GM19395 (cell line): ENCODE results near the gene RBFOX2.
"Not testable (repeated sequence)": the region's sequence is repeated elsewhere in the genome, so short reads cannot be mapped to it uniquely, and the experiment has no call there.

Experiments
- ATAC-seq: cut with Tn5 transposase; IDR thresholded peaks from one replicate; pipeline ENCODE4 v1.9.1; 2021; ENCODE audit warnings: mild to moderate bottlenecking, moderate library complexity; ENCODE audit not compliant: unreplicated experiment

Gene RBFOX2

GRCh38 chr22:35838855-35839576 is 189.6 kb downstream of the RBFOX2 start:
- ATAC-seq: no peak

- no peak for ATAC-seq
These were observed 191.4 kb downstream of the RBFOX2 start for GRCh38 chr22:35837101-35837727.

DNA sequence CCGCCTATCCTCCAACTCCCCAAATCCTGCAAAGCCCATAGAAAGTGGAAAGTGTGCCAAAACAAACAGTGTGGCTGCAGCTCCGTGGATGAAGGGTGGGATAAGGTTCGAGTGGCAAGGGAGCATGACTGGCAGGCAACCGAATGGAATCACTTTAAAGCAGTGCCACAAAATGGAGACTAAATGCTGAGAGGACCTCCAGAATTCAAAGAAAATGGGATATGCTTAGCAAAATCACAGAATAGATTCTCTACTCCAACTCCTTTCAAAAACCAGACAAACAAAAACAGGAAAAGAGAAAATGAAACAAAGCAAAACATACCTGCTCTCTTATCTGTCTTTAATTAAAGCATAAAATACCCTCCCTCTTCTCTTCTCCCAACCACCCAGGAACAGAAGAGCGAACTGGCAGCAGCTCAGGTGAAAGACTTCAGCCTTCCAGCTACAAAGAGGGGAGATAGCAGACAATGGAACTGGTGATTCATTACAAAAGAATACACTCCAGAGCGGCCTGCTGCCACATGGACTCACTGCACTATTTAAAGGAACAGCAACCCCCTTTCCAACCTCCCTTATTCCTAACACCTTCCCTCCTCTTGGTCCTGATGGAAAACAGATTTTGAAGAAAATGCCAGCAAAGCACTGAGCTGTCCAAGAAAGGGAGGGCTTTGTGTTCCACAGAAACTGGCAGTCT is 192.5 kb downstream of the RBFOX2 start:
- no peak for ATAC-seq

DNA sequence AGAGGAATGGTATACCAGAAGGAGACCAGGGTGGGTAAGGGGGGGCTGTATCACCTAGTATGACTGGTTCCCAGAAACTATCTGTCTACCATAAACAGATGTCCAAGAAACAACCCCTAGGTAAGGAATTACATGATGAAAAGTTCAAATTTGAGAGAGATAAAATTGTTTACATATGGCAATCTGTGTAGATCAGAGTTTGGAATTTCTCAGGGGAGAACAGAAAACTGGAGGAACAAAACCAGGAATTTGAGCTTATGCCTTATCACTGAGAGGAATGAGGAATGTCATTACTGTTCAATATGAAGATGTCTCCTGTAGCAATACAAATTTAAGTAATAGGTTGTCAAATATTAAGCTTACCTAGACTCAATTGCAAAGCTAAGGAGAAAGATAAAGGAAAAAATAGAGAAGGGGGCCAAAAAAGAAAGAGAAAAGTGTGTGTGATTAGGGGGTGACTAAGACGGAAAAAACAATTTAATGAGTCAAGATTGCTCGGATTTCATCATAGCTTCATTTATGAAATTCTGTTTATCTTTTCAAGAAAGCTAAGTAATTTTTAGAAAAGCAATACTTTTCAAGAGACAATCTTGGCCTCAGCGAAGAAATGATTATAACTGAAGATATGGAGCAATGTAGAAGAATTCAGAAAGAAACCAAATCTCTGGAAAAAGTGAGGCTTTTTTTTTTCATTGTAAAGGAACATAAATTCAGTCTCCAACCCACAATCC is 193.2 kb downstream of the RBFOX2 start:
- ATAC-seq: no peak

DNA sequence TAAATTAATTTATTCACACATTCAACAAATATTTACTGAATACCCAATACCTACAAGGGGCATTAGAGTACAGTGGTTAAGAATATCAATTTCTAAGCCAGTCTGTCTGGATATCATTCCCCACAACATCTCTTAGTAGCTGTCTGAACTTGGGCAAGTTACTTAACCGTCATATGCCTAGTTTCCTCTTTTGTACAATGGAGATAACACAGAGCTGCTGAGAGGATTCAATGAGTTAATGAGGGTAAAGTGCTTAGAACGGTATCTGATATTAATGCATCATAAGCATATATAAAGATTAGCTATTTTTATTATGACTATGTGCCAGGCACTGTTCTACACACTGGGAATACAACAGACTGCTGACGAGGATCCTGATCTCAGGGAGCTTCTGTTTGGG is 194.6 kb downstream of the RBFOX2 start:
- no peak for ATAC-seq

DNA sequence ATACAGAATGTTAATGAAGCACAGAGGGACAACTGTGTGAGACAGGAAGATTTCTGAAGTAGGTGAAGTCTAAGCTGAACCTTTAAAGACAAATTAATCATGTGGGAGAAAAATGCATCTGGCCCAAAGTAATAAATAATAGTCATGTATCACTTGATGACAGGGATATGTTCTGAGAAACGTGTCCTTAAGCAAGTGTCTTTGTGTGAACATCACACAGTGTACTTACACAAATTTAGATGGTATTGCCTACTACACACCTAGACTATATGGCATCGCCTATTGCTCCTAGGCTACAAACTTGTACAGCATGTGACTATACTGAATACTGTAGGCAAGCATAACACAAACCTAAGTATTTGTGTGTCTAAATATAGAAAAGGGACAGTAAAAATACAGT is 198.3 kb downstream of the RBFOX2 start:
- ATAC-seq: no peak

DNA sequence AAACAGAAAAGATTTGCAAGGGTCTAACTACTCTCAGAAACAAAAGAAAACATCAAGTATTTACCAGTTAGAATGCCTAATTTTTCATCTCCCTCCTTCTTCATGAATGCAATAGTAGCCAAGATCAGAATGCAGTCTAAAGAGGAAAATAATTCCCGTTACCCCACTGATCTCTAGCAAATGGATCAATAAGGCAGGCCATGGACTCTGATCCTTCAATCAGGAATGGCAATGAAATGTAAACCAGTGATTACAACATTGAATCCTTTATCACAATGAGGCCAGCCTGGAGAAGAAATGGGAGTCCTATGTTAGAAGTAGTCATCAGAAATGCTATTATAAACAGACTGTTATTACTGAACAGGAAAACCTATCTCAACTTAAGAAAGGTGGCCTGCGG is 204.4 kb downstream of the RBFOX2 start:
- no peak for ATAC-seq

- ATAC-seq: no peak
These were observed 207.0 kb downstream of the RBFOX2 start for GRCh38 chr22:35821654-35822053.

GRCh38 chr22:35819421-35819820 is 209.2 kb downstream of the RBFOX2 start:
- ATAC-seq: no peak

GRCh38 chr22:35818897-35819296 is 209.7 kb downstream of the RBFOX2 start:
- ATAC-seq: no peak

- no peak for ATAC-seq
These were observed 216.0 kb downstream of the RBFOX2 start for GRCh38 chr22:35812600-35812999.

GRCh38 chr22:35811670-35812069 is 217.0 kb downstream of the RBFOX2 start:
- no peak for ATAC-seq

DNA sequence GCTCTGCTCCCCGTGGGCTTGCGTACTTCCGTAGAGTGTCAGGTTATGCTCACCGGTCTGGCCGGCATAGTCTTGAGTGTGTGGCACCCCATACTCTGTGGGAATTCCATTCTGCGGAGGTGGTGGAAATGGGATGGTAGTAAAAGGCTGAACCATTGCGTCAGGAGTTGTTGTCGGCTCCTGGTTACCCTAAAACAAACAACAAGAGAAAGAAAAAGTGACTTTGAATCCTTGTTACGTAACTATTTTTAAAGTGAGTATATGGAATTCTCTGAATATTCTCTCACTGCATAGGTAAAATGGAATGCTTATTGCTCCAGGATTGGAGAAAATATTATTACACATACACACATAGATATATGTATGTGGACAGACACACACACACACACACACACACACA is 218.8 kb downstream of the RBFOX2 start:
- no peak for ATAC-seq

GRCh38 chr22:35808377-35808776 is 220.2 kb downstream of the RBFOX2 start:
- no peak for ATAC-seq

GRCh38 chr22:35806668-35807067 is 222.0 kb downstream of the RBFOX2 start:
- ATAC-seq: not testable (repeated sequence)

DNA sequence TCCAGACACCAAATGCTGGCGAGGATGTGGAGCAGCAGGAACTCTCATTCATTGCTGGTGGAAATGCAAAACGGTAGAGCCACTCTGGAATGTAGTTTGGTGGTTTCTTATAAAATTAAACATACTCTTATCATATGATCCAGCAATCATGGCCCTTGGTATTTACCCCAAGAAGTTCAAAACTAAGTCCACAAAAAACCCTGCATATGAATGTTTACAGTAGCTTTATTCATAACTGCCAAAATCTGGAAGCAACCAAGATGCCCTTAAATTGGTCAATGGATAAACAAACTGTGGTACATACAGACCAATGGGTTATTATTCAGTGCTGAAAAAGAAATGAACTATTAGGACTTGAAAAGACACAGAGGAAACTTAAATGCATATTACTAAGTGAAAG is 223.2 kb downstream of the RBFOX2 start:
- no peak for ATAC-seq

DNA sequence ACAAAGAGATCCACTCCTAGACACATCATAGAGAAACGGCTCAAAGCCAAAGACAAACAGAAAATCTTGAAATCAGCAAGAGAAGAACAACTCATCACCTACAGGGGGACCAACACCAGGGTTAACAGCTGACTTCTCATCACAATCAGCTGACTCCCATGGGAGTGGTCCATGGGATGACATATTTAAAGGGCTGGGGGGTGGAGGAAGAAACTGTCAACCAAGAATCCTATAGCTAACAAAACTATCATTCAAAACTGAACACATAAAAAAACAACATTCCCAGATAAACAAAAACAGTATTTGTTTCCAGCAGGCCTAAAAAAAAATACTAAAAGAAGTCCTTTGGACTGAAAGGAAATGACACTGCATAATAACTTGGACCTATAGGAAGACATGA is 224.2 kb downstream of the RBFOX2 start:
- ATAC-seq: no peak

DNA sequence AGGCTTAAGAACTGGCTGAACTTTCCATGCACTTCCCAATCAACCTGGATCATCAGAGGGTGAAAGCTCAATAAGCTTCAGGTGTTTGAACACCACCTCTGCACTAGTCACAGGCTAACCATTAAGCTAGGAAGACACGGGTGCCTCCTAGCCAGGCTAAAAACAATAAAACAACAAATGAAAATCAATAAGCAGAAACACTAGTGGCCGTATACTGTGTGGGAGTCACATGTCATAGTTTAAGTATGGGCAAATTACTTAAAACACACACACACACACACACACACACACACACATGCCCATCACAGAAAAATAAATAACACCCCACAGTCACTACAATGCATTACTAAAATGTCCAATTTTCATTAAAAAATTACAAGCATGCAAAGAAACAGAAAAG is 225.7 kb downstream of the RBFOX2 start:
- ATAC-seq: no peak

GRCh38 chr22:35801301-35801700 is 227.3 kb downstream of the RBFOX2 start:
- not testable (repeated sequence) for ATAC-seq

DNA sequence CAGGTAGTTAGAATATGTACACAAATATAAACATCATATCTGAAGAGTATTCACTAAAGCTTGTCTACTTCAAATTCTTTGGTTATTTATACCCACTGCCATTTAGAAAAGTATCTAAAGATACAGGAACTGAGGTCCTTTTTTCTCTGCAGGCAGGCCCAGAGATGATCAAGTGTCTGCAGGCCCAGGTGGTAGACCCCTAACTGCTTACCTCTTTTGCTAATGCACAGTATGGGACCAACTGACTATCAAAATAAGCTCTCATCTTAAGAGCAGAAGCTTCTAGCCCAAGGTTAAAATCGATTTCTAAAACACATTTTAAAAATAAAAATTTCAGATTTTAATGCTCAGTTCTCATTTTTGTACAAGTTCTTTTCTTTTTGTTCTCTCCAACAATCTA is 229.5 kb downstream of the RBFOX2 start:
- no peak for ATAC-seq

DNA sequence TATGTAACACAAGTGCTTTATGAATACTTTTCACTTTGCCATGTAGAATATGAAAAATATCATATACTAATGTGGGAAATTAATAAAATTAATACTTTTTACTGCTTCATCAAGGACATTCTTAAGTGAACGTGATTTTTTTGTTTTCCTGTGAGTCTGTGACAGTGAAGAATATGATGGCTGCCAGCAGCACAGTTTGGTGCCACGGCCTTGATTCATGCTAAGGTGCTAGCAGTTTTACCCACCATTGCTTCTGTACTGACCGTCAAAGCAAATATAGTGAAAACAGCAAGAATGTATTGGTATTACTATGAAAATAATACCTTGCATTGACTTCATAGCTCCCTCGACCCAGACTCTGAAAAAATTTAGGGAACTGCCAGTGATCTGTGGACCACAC is 231.2 kb downstream of the RBFOX2 start:
- ATAC-seq: no peak
